Mesenchymal stem cell (in vitro differentiated cells and primary cell): ENCODE measurements around the gene NIM1K.

Source experiments
- DNase-seq: peaks from one replicate; pipeline ENCODE4 v3.0.0-alpha.2; 2013
- H2AFZ ChIP-seq: one replicate; pipeline ENCODE4 v1.6.1; 2013; ENCODE audit warnings: low read depth, mild to moderate bottlenecking, control low read depth, inconsistent platforms, low read length, moderate library complexity
- H2AK5ac ChIP-seq: 2 replicates; pipeline ENCODE4 v1.6.1; 2013; ENCODE audit warnings: low read length, moderate library complexity, mild to moderate bottlenecking, inconsistent platforms; ENCODE audit not compliant: severe bottlenecking
- H2BK120ac ChIP-seq: one replicate; pipeline ENCODE4 v1.6.1; 2013; ENCODE audit warnings: low read depth, mild to moderate bottlenecking, inconsistent platforms, low read length, moderate library complexity
- H2BK12ac ChIP-seq, 2 experiments: one replicate each; pipeline ENCODE4 v1.6.1; 2013; ENCODE audit warnings: inconsistent platforms in 2 of 2, low read length in 2 of 2, mild to moderate bottlenecking in 2 of 2, moderate library complexity in 2 of 2, control low read depth in 1 of 2
- H2BK15ac ChIP-seq: one replicate; pipeline ENCODE4 v1.6.1; 2013; ENCODE audit warnings: mild to moderate bottlenecking, low read depth, inconsistent platforms; ENCODE audit not compliant: poor library complexity, severe bottlenecking
- H2BK5ac ChIP-seq: 2 replicates; pipeline ENCODE4 v1.6.1; 2013; ENCODE audit warnings: low read depth, mild to moderate bottlenecking, low read length, control low read depth, inconsistent platforms; ENCODE audit not compliant: poor library complexity, severe bottlenecking
- H3K14ac ChIP-seq, 2 experiments: one replicate each; pipeline ENCODE4 v1.6.1; 2013; ENCODE audit warnings: inconsistent platforms in 2 of 2, low read length in 2 of 2, control low read depth in 1 of 2, mild to moderate bottlenecking in 1 of 2, moderate library complexity in 1 of 2
- H3K18ac ChIP-seq, 2 experiments: one replicate each; pipeline ENCODE4 v1.6.1; 2013; ENCODE audit warnings: inconsistent platforms in 2 of 2, low read length in 2 of 2, control low read depth in 1 of 2, low read depth in 1 of 2, mild to moderate bottlenecking in 1 of 2
- H3K23ac ChIP-seq, 2 experiments: one replicate each; pipeline ENCODE4 v1.6.1; 2013; ENCODE audit warnings: inconsistent platforms in 2 of 2, low read length in 2 of 2, mild to moderate bottlenecking in 2 of 2, moderate library complexity in 2 of 2, control low read depth in 1 of 2
- H3K27ac ChIP-seq: 2 replicates; pipeline ENCODE4 v1.5.1; 2013; ENCODE audit warnings: mild to moderate bottlenecking, moderate library complexity, low read length, control low read depth, inconsistent platforms; ENCODE audit not compliant: poor library complexity, severe bottlenecking
- H3K27me3 ChIP-seq, 2 experiments: 2 replicates each; pipeline versions ENCODE4 v1.6.1 to v1.7.0; 2013; ENCODE audit warnings: low read length in 2 of 2, mild to moderate bottlenecking in 2 of 2, moderate library complexity in 2 of 2, control low read depth in 1 of 2, inconsistent platforms in 1 of 2; ENCODE audit not compliant: control insufficient read depth in 1 of 2, insufficient read depth in 1 of 2
- H3K36me3 ChIP-seq, 2 experiments: 2 replicates each; pipeline versions ENCODE4 v1.6.1 to v1.7.0; 2013; ENCODE audit warnings: low read length in 2 of 2, control low read depth in 1 of 2, inconsistent platforms in 1 of 2, low read depth in 1 of 2, mild to moderate bottlenecking in 1 of 2; ENCODE audit not compliant: insufficient read depth in 2 of 2, control insufficient read depth in 1 of 2
- H3K4ac ChIP-seq, 2 experiments: one replicate each; pipeline ENCODE4 v1.6.1; 2013; ENCODE audit warnings: inconsistent platforms in 2 of 2, low read length in 2 of 2, mild to moderate bottlenecking in 2 of 2, moderate library complexity in 2 of 2, control low read depth in 1 of 2, low read depth in 1 of 2
- H3K4me1 ChIP-seq: 2 replicates; pipeline ENCODE4 v1.6.1; 2013; ENCODE audit warnings: low read depth, low read length, control low read depth; ENCODE audit not compliant: control insufficient read depth, insufficient read depth
- H3K4me2 ChIP-seq: 2 replicates; pipeline ENCODE4 v1.6.1; 2013; ENCODE audit warnings: low read length, mild to moderate bottlenecking, inconsistent platforms; ENCODE audit not compliant: poor library complexity, severe bottlenecking
- H3K4me3 ChIP-seq, 2 experiments: 2 replicates each; pipeline versions ENCODE4 v1.5.1 to v1.7.0; 2013; ENCODE audit warnings: low read length in 2 of 2, mild to moderate bottlenecking in 2 of 2, control low read depth in 1 of 2, low read depth in 1 of 2; ENCODE audit not compliant: insufficient read depth in 1 of 2
- H3K79me1 ChIP-seq: replicated peaks from 2 replicates; pipeline ENCODE4 v1.6.1; 2013; ENCODE audit warnings: mild to moderate bottlenecking, control low read depth, low read length, inconsistent platforms; ENCODE audit not compliant: poor library complexity, severe bottlenecking
- H3K9ac ChIP-seq: 2 replicates; pipeline ENCODE4 v1.7.0; 2013; ENCODE audit warnings: mild to moderate bottlenecking, low read length, moderate library complexity
- H3K9me3 ChIP-seq: 2 replicates; pipeline ENCODE4 v1.7.0; 2013; ENCODE audit warnings: mild to moderate bottlenecking, low read length; ENCODE audit not compliant: control insufficient read depth
- H4K8ac ChIP-seq: one replicate; pipeline ENCODE4 v1.6.1; 2013; ENCODE audit warnings: inconsistent platforms, mild to moderate bottlenecking, low read length, moderate library complexity
- H4K91ac ChIP-seq: one replicate; pipeline ENCODE4 v1.6.1; 2013; ENCODE audit warnings: mild to moderate bottlenecking, low read length, inconsistent platforms
- WGBS: methylation state at CpG from one replicate; pipeline ENCODE4 v1.1.7; 2013; ENCODE audit warnings: mixed read lengths; 5-methylcytosine and 5-hydroxymethylcytosine counted together

NIM1K gene

DNA sequence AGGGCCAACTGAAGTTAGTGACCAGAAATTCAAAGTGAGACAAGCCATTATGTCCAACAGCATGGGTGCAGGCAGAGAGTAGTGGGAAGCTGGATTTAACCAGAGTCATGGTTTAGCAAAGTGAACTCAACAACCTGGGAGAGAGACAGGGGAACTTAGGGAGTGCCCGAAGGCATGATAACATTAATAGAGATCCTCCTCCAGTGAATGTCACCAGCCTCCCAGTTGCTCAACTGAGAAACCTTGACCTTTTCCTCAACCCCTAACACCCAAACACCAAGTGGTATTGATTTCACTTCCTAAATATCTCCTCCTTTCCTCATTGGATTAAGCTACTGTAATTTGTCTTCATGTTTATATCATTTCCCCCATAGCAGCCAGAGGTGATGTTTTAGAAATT is 78.6 kb downstream of the NIM1K start:
- Histone ChIP-seq H2AK5ac (no peak overlapping the region), H2BK5ac (no peak overlapping the region), H2BK120ac (no peak overlapping the region), H3K9me3 (no peaks in the 10 kb centered on the region), H3K27me3 (peaks cover 0 to 24% of the 10 kb centered on the region in 2 experiments), H2BK12ac (no peak overlapping the region), H2BK15ac (no peak overlapping the region), H3K23ac (no peak overlapping the region), H3K14ac (no peak overlapping the region), H3K9ac (no peak overlapping the region), H2AFZ (no peak overlapping the region), H3K4me1 (no peaks in the 10 kb centered on the region), H3K4me3 (no peak overlapping the region), H3K4me2 (no peak overlapping the region), H4K8ac (no peak overlapping the region), H3K18ac (no peak overlapping the region), H4K91ac (no peak overlapping the region), H3K79me1 (no peaks in the 10 kb centered on the region), H3K27ac (no peak overlapping the region), H3K4ac (no peak overlapping the region), H3K36me3 (no peaks in the 10 kb centered on the region)
- 100% methylated on average over 1 of the region's 1 CpG for WGBS
- no peak for DNase-seq

DNA sequence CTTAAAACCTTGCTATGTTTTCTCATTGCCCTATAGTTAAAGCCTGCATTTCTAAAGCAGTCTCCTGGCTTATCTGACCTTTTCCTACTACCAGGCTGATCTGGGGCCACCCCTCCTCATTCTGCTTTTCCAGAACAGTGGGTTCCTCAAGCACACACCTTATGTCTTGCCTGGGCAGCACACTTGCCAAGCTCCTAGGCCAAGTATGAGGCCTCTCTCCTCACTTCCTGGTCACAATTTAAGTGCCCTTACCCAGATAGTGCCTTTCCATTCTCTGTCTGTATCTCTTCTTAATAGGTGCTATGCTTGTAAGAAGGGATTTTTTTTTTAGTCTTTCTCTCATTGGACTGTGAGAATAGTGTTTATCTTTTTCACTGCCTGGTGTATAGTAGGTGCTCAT is 81.5 kb downstream of the NIM1K start:
- Histone ChIP-seq H4K8ac (no peak overlapping the region), H2AFZ (no peak overlapping the region), H2BK120ac (no peak overlapping the region), H3K27ac (no peak overlapping the region), H3K23ac (no peak overlapping the region), H2AK5ac (no peak overlapping the region), H3K36me3 (no peaks in the 10 kb centered on the region), H3K27me3 (peaks cover 0 to 39% of the 10 kb centered on the region in 2 experiments), H2BK15ac (no peak overlapping the region), H3K4me3 (no peak overlapping the region), H3K4ac (no peak overlapping the region), H3K4me1 (no peaks in the 10 kb centered on the region), H4K91ac (no peak overlapping the region), H3K9ac (no peak overlapping the region), H3K14ac (no peak overlapping the region), H3K9me3 (no peaks in the 10 kb centered on the region), H2BK12ac (no peak overlapping the region), H3K4me2 (no peak overlapping the region), H3K18ac (no peak overlapping the region), H2BK5ac (no peak overlapping the region), H3K79me1 (no peaks in the 10 kb centered on the region)
- DNase-seq = no peak

DNA sequence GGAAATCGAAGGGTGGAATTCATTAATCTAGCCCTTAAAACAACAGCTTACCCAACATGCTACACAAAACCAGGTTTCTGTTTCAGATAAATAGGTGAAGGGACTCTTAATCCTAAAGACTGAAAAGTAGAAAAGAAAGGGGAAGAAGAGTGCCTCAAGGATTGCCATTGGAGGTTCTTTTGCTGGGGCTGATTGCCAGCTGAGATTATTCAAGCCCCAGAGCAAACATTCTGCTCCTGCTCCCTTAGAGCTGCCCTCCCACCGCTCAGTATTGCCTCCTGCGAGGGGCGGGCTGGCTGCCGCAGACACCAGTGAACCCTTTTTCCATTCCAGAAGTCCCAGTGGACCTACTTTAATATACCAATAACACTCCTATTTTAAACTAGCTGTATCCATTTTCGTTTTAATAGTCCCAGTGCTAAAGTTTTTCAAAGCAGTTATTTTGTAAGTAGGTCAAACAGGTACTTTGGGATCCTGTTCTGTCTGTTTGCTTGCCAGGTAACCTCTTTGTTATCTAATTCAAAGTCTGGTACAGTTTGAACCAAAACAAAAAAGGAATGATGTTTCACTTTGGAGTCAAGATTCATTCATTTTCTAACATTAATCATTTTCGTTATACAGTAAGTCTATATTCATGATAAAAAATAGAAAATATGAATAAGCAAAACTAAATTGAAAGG is 82.5 kb downstream of the NIM1K start:
- no peak overlapping the region for H3K4ac ChIP-seq
- H3K4me1 ChIP-seq = no peaks in the 10 kb centered on the region
- no peak overlapping the region for H2BK15ac ChIP-seq
- WGBS = 74% methylated on average over 5 of the region's 7 CpGs
- no peak overlapping the region for H3K4me3 ChIP-seq
- no peak overlapping the region for H3K14ac ChIP-seq
- no peaks in the 10 kb centered on the region for H3K9me3 ChIP-seq
- no peak overlapping the region for H3K9ac ChIP-seq
- H3K27me3 ChIP-seq = peaks cover 0 to 39% of the 10 kb centered on the region in 2 experiments
- no peak for DNase-seq
- no peak overlapping the region for H2BK5ac ChIP-seq
- no peak overlapping the region for H3K4me2 ChIP-seq
- no peaks in the 10 kb centered on the region for H3K79me1 ChIP-seq
- H3K36me3 ChIP-seq = no peaks in the 10 kb centered on the region
- no peak overlapping the region for H3K27ac ChIP-seq
- H3K23ac ChIP-seq = peak overlapping the region in 1 of 2 experiments; percentile 57
- H2AFZ ChIP-seq = no peak overlapping the region
- no peak overlapping the region for H4K91ac ChIP-seq
- H2BK12ac ChIP-seq = no peak overlapping the region
- no peak overlapping the region for H3K18ac ChIP-seq
- no peak overlapping the region for H4K8ac ChIP-seq
- no peak overlapping the region for H2BK120ac ChIP-seq
- no peak overlapping the region for H2AK5ac ChIP-seq

DNA sequence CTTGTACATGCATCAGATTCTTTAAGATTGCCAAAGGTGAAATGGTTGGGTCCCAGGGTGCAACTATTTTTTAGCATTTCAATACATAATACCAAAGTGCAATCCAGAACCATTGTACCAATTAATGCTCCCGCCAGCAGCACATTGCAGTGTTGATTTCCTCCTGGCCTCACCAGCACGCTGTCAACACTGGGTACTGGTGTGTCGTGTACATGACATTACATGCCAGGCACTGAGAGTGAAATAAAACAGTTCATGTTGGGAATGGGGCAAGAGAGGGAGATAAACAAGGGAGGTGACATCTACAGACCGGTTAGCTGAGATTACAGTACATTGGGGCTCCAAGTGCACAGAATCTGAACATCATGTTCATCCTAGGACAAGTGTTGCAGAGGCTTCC is 83.4 kb downstream of the NIM1K start:
- H2AFZ ChIP-seq = no peak overlapping the region
- H2AK5ac ChIP-seq = no peak overlapping the region
- H3K27ac ChIP-seq = no peak overlapping the region
- H2BK12ac ChIP-seq = no peak overlapping the region
- H3K4me2 ChIP-seq = no peak overlapping the region
- H2BK5ac ChIP-seq = no peak overlapping the region
- no peaks in the 10 kb centered on the region for H3K79me1 ChIP-seq
- H3K14ac ChIP-seq = no peak overlapping the region
- H2BK120ac ChIP-seq = no peak overlapping the region
- no peaks in the 10 kb centered on the region for H3K36me3 ChIP-seq
- H3K18ac ChIP-seq = no peak overlapping the region
- H3K9me3 ChIP-seq = no peaks in the 10 kb centered on the region
- H4K91ac ChIP-seq = no peak overlapping the region
- WGBS = 87% methylated on average over 4 of the region's 4 CpGs
- no peak overlapping the region for H3K9ac ChIP-seq
- no peak for DNase-seq
- H4K8ac ChIP-seq = no peak overlapping the region
- H3K4me3 ChIP-seq = no peak overlapping the region
- H2BK15ac ChIP-seq = no peak overlapping the region
- no peak overlapping the region for H3K4ac ChIP-seq
- no peaks in the 10 kb centered on the region for H3K4me1 ChIP-seq
- no peak overlapping the region for H3K23ac ChIP-seq
- peaks cover 0 to 39% of the 10 kb centered on the region in 2 experiments for H3K27me3 ChIP-seq
